ENCODE results near the gene MAGEF1. TPM values are rescaled to one million over a fixed set of nuclear protein-coding genes. Genes with fewer than 3 reads are reported as not detected.

MAGEF1 gene
- total and polyA plus RNA-seq, 10 donors = 16.5 to 42.1 (median 20.8) TPM

- intact Hi-C loops (cut with DNase I; ENCODE audit: low total_unique reads) = no loop called here
- Histone ChIP-seq H3K4me3 (no peak overlapping the region), H3K9me3 (no peaks in the 10 kb centered on the region), H3K4me1 (peaks cover 0 to 2% (median under 1%) of the 10 kb centered on the region in 6 donors), H3K27ac (no peak overlapping the region), H3K36me3 (no peaks in the 10 kb centered on the region), H3K27me3 (replicated peaks in 1 of 7) (peaks cover 0 to 20% (median 0%) of the 10 kb centered on the region in 7 donors)
- WGBS, 5 donors = 68 to 88% (median 81%) methylated on average over 3 of the region's 3 CpGs
- no peak for TF ChIP-seq CTCF (IDR thresholded peaks at IDR 0.05 in 8 of 11, conservative IDR thresholded peaks at IDR 0.05 in 3 of 11)
- no peak for TF ChIP-seq POLR2AphosphoS5 (IDR thresholded peaks at IDR 0.05)
- no peak for TF ChIP-seq POLR2A (IDR thresholded peaks at IDR 0.05)
- DNase-seq = no peak
These were observed 31.4 kb upstream of the MAGEF1 start for GRCh38 chr3:184743248-184743647.

GRCh38 chr3:184742676-184743135, 30.8 kb upstream of the MAGEF1 start:
- intact Hi-C loops (cut with DNase I; ENCODE audit: low total_unique reads) = no loop called here
- Histone ChIP-seq H3K9me3 (no peaks in the 10 kb centered on the region), H3K27me3 (replicated peaks in 1 of 7) (peaks cover 0 to 23% (median 0%) of the 10 kb centered on the region in 7 donors), H3K36me3 (no peaks in the 10 kb centered on the region), H3K4me1 (peaks cover 0 to 4% (median 0%) of the 10 kb centered on the region in 6 donors), H3K27ac (no peak overlapping the region), H3K4me3 (no peak overlapping the region)
- DNase-seq = no peak
- TF ChIP-seq POLR2AphosphoS5 (IDR thresholded peaks at IDR 0.05) (no peak), POLR2A (IDR thresholded peaks at IDR 0.05) (no peak), CTCF (IDR thresholded peaks at IDR 0.05 in 8 of 11, conservative IDR thresholded peaks at IDR 0.05 in 3 of 11) (no peak)
- WGBS, 5 donors = 80 to 94% (median 82%) methylated on average over 4 of the region's 4 CpGs

GRCh38 chr3:184741798-184742675, 30.2 kb upstream of the MAGEF1 start:
- H3K4me3 ChIP-seq = no peak overlapping the region
- intact Hi-C loops (cut with DNase I; ENCODE audit: low total_unique reads) = no loop called here
- peaks cover 0 to 4% (median 0%) of the 10 kb centered on the region in 6 donors for H3K4me1 ChIP-seq
- H3K36me3 ChIP-seq = no peaks in the 10 kb centered on the region
- TF ChIP-seq CTCF (IDR thresholded peaks at IDR 0.05 in 8 of 11, conservative IDR thresholded peaks at IDR 0.05 in 3 of 11) (no peak), POLR2AphosphoS5 (IDR thresholded peaks at IDR 0.05) (no peak), POLR2A (IDR thresholded peaks at IDR 0.05) (no peak)
- 74 to 80% (median 75%) methylated on average over 11 to 12 of the region's 12 CpGs for WGBS, 5 donors
- no peaks in the 10 kb centered on the region for H3K9me3 ChIP-seq
- H3K27me3 ChIP-seq (replicated peaks in 1 of 7) = peaks cover 0 to 24% (median 0%) of the 10 kb centered on the region in 7 donors
- peak; percentile 59 for DNase-seq
- H3K27ac ChIP-seq = no peak overlapping the region

GRCh38 chr3:184741259-184741556, 29.3 kb upstream of the MAGEF1 start:
- no peak for TF ChIP-seq POLR2A (IDR thresholded peaks at IDR 0.05)
- TF ChIP-seq POLR2AphosphoS5 (IDR thresholded peaks at IDR 0.05) = no peak
- TF ChIP-seq CTCF (IDR thresholded peaks at IDR 0.05 in 8 of 11, conservative IDR thresholded peaks at IDR 0.05 in 3 of 11) = no peak
- H3K4me3 ChIP-seq = no peak overlapping the region
- H3K27me3 ChIP-seq (replicated peaks in 1 of 7) = peaks cover 0 to 19% (median 0%) of the 10 kb centered on the region in 7 donors
- no peaks in the 10 kb centered on the region for H3K9me3 ChIP-seq
- DNase-seq = peak; percentile 43
- intact Hi-C loops (cut with DNase I; ENCODE audit: low total_unique reads) = no loop called here
- 89 to 97% (median 93%) methylated on average over 6 to 8 of the region's 8 CpGs for WGBS, 5 donors
- peaks cover 0 to 4% (median 0%) of the 10 kb centered on the region in 6 donors for H3K4me1 ChIP-seq
- H3K36me3 ChIP-seq = no peaks in the 10 kb centered on the region
- no peak overlapping the region for H3K27ac ChIP-seq
